HepG2 (cell line): ENCODE data around the gene KCND3. TPM values are rescaled to one million over a fixed set of nuclear protein-coding genes. Genes with fewer than 3 reads are reported as not detected.

Source experiments
- ATAC-seq: fragments of 200-7000 bp; cut with Tn5 transposase; 3 replicates; pipeline ENCODE4 v1.9.1; 2020; ENCODE audit warnings: mild to moderate bottlenecking, moderate library complexity
- BruUV-seq: library from RNA; stranded (reverse); fragments of 400-500 nt; replicated peaks from 2 replicates; lab custom pipeline; 2021; lab: Mats Ljungman, UMichigan
- CTCF ChIA-PET: fragments of 300-600 bp; formaldehyde crosslinking; extraction: SDS; loops from one replicate; lab custom pipeline; 2021; ENCODE audit warnings: low total read pairs, inconsistent platforms, low intra/inter-chr PET ratio; lab: Yijun Ruan, JAX
- POLR2A ChIA-PET: fragments of 350-600 bp; sonication (Branson Sonifier 250); formaldehyde crosslinking; loops from one replicate; lab custom pipeline; 2020; ENCODE audit warnings: antibody characterized with exemption, inconsistent platforms; lab: Yijun Ruan, JAX
- DNase-seq: peaks from one replicate; pipeline ENCODE4 v3.0.0-alpha.2; 2015; ENCODE audit warnings: low spot score
- FAIRE-seq: peaks from 3 replicates; lab custom pipeline; 2011; peaks lifted over from hg19 to GRCh38; lab: Jason Lieb, UNC
- H2AFZ ChIP-seq: one replicate; pipeline ENCODE4 v1.6.1; 2011; ENCODE audit warnings: low read length, inconsistent platforms
- H3K27ac ChIP-seq: fragments of 300-600 bp; 3 replicates; pipeline ENCODE4 v1.8.0; 2011; ENCODE audit warnings: mixed run types, mild to moderate bottlenecking, mixed read lengths, low read length, inconsistent platforms; ENCODE audit not compliant: insufficient read depth; ENCODE audit errors: extremely low read length
- H3K27me3 ChIP-seq, 2 experiments: fragments of 200-600 bp in 1 of 2; 2 replicates in 1 of 2; 3 replicates in 1 of 2; pipeline versions ENCODE4 v1.6.0 to v1.8.0; 2011; ENCODE audit warnings: low read length in 2 of 2, mild to moderate bottlenecking in 2 of 2, moderate library complexity in 2 of 2, inconsistent platforms in 1 of 2; ENCODE audit not compliant: insufficient read depth in 2 of 2, control insufficient read depth in 1 of 2
- H3K36me3 ChIP-seq, 2 experiments: fragments of 200-600 bp in 1 of 2; replicated peaks in 1 of 2; 2 replicates in 1 of 2; 3 replicates in 1 of 2; pipeline versions ENCODE4 v1.5.1 to v1.8.0; 2011; ENCODE audit warnings: low read length in 2 of 2, inconsistent platforms in 1 of 2; ENCODE audit not compliant: insufficient read depth in 2 of 2, control insufficient read depth in 1 of 2
- H3K4me1 ChIP-seq: 2 replicates; pipeline ENCODE4 v1.5.1; 2012; ENCODE audit warnings: low read length, inconsistent platforms; ENCODE audit not compliant: insufficient read depth
- H3K4me2 ChIP-seq: 2 replicates; pipeline ENCODE4 v1.6.0; 2011; ENCODE audit warnings: low read depth, low read length, inconsistent platforms
- H3K4me3 ChIP-seq, 3 experiments: fragments of 200-600 bp in 1 of 3; sonication (generic), shearing (Covaris generic) in 1 of 3; replicated peaks in 1 of 3; 2 replicates each; pipeline ENCODE4 v1.5.1; 2011 to 2016; ENCODE audit warnings: low read length in 3 of 3, inconsistent platforms in 2 of 3, low read depth in 2 of 3, mild to moderate bottlenecking in 2 of 3, control low read depth in 1 of 3, mixed read lengths in 1 of 3; ENCODE audit not compliant: insufficient read depth in 1 of 3
- H3K79me2 ChIP-seq: one replicate; pipeline ENCODE4 v1.6.1; 2011; ENCODE audit warnings: low read length, inconsistent platforms; ENCODE audit not compliant: insufficient read depth
- H3K9ac ChIP-seq: 2 replicates; pipeline ENCODE4 v1.6.0; 2011; ENCODE audit warnings: mild to moderate bottlenecking, low read depth, low read length, inconsistent platforms; ENCODE audit not compliant: insufficient read depth
- H3K9me3 ChIP-seq: 2 replicates; pipeline ENCODE4 v1.5.1; 2012; ENCODE audit warnings: mild to moderate bottlenecking, low read length
- H4K20me1 ChIP-seq: 2 replicates; pipeline ENCODE4 v1.6.0; 2011; ENCODE audit warnings: inconsistent platforms, mild to moderate bottlenecking, low read length, moderate library complexity; ENCODE audit not compliant: insufficient read depth
- ATF1 ChIP-seq: IDR thresholded peaks from 2 replicates; pipeline ENCODE4 v1.6.1; 2016; ENCODE audit warnings: mild to moderate bottlenecking, control low read depth
- BORCS8-MEF2B ChIP-seq: sonication (generic); formaldehyde crosslinking; IDR thresholded peaks from 2 replicates; pipeline ENCODE4 v1.8.0; 2022; ENCODE audit warnings: mild to moderate bottlenecking, missing genetic modification reagents
- NFKBIZ ChIP-seq: IDR thresholded peaks from 2 replicates; pipeline ENCODE4 v1.6.1; 2018; ENCODE audit warnings: missing genetic modification reagents, missing compliant biosample characterization
- NRL ChIP-seq: sonication (generic); formaldehyde crosslinking; IDR thresholded peaks from 2 replicates; pipeline ENCODE4 v1.5.0; 2020; ENCODE audit warnings: missing genetic modification reagents, mild to moderate bottlenecking, moderate library complexity, borderline replicate concordance
- SOX5 ChIP-seq: IDR thresholded peaks from 2 replicates; pipeline ENCODE4 v1.6.1; 2016; ENCODE audit warnings: borderline replicate concordance
- SUZ12 ChIP-seq: fragments of 150-350 bp; IDR thresholded peaks from 2 replicates; pipeline ENCODE4 v1.6.1; 2014; ENCODE audit warnings: low read depth, low read length
- TARDBP ChIP-seq: sonication (generic); formaldehyde crosslinking; IDR thresholded peaks from 2 replicates; pipeline ENCODE4 v1.8.0; 2022; ENCODE audit warnings: mild to moderate bottlenecking, missing genetic modification reagents
- ZNF607 ChIP-seq: sonication (generic); formaldehyde crosslinking; IDR thresholded peaks from 2 replicates; pipeline ENCODE4 v1.5.1; 2020; ENCODE audit warnings: missing genetic modification reagents, mild to moderate bottlenecking, borderline replicate concordance
- WGBS: methylation state at CpG from one replicate; pipeline ENCODE4 v1.1.6; 2017; ENCODE audit warnings: low lambda C conversion rate; 5-methylcytosine and 5-hydroxymethylcytosine counted together
- in situ Hi-C: cut with HindIII; loops from 2 replicates; pipeline ENCODE4 v1.10.0; 2017; ENCODE audit warnings: low pct_unique_long_range_greater_than_20kb; ENCODE audit not compliant: extremely low pct_ligation_motif_present
- intact Hi-C: fragments of 100-400 bp; cut with micrococcal nuclease; formaldehyde crosslinking; loops from one replicate; pipeline ENCODE4 v1.10.0; 2022; ENCODE audit not compliant: unreplicated experiment
- polyA plus RNA-seq, 8 experiments: library from polyadenylated mRNA; depleted of rRNA in 3 of 8; stranded (reverse) in 7 of 8; unstranded in 1 of 8; fragments of >200 nt; fragmentation: Illumina TruSeq in 4 of 8; extraction: Trizol in 4 of 8; gene quantifications; 2 replicates each; pipeline versions ENCODE4 v1.2.1 to v1.2.3, GENCODE V29; 2011 to 2016; ENCODE audit warnings: low read depth in 4 of 8, missing spikeins in 1 of 8, mixed read lengths in 1 of 8; ENCODE audit not compliant: insufficient read depth in 1 of 8
- total RNA-seq, 5 experiments: library from RNA; depleted of rRNA; stranded (reverse); fragments of >200 nt; fragmentation: Illumina TruSeq; extraction: Trizol; gene quantifications; 2 replicates each; pipeline ENCODE4 v1.2.3, GENCODE V29; 2016; ENCODE audit warnings: low read depth in 1 of 5
- TF ChIP-seq, protein P1 (sequence below): IDR thresholded peaks from 2 replicates; pipeline ENCODE4 v1.6.1; 2016
- TF ChIP-seq, protein P2 (sequence below): sonication (generic); formaldehyde crosslinking; IDR thresholded peaks from 2 replicates; pipeline ENCODE4 v1.4.0; 2020; ENCODE audit warnings: missing genetic modification reagents, borderline replicate concordance

Gene KCND3
- total and polyA plus RNA-seq, 2 of the 13 experiments (the other 11 are each of a cell fraction or from before 2014, with no cell fraction given) = 0.04 TPM; not detected in 1

DNA sequence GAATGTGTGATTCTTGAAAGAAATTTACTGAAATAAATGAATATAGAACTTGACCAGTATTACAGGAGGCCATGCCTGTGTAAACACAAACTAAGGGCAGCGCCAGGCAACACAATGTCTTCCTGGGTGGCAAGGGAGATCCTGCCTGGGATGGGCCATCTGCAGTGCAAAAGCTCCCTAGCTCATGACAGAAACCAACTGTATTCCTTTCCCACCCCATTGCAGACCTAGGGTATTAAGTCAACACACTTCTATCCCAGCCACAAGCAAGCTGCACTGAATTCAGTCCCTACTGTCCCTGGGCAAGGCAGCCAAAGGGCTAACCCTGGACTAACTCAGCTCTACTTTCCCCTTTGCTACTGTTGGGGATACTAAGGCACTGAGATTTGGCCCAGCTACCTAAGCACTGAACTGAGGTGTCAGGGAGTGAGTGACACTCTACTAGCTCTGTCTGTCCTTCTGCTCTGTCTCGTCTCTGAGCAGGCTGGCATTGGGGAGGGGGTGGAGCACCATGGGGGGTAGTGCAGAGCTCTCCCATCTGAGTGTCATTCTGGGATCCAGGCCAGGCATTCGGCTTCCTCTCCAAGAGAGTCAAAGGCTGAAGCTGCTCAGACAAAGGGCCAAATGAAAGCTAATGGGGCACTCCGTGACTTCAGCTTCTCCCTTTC, 252.8 kb downstream of the KCND3 start:
- BruUV-seq = no TSS peak
- no peak for FAIRE-seq
- no peak overlapping the region for H3K9ac ChIP-seq
- no peak overlapping the region for H3K27ac ChIP-seq
- CTCF ChIA-PET = no interaction called here
- POLR2A ChIA-PET = interaction anchor here (3.8 kb wide), 1 partner anchor 19 kb away, joined by 22 read pairs; the partner anchor contains the start of gene DDX20
- H3K4me3 ChIP-seq = no peak overlapping the region
- H3K36me3 ChIP-seq = no peaks in the 10 kb centered on the region
- in situ Hi-C loops = no loop called here
- no peak for DNase-seq
- ATAC-seq = no peak
- no peak for TF ChIP-seq BORCS8-MEF2B
- TF ChIP-seq ZNF607 (CRISPR knock-in tag) = no peak
- TF ChIP-seq NRL (CRISPR knock-in tag) = no peak
- TF ChIP-seq, protein P1, sequence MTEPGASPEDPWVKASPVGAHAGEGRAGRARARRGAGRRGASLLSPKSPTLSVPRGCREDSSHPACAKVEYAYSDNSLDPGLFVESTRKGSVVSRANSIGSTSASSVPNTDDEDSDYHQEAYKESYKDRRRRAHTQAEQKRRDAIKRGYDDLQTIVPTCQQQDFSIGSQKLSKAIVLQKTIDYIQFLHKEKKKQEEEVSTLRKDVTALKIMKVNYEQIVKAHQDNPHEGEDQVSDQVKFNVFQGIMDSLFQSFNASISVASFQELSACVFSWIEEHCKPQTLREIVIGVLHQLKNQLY (CRISPR knock-in tag) = no peak
- TF ChIP-seq SUZ12 = no peak
- no peak for TF ChIP-seq NFKBIZ (CRISPR knock-in tag)
- no peak for TF ChIP-seq SOX5 (CRISPR knock-in tag)
- TF ChIP-seq, protein P2, sequence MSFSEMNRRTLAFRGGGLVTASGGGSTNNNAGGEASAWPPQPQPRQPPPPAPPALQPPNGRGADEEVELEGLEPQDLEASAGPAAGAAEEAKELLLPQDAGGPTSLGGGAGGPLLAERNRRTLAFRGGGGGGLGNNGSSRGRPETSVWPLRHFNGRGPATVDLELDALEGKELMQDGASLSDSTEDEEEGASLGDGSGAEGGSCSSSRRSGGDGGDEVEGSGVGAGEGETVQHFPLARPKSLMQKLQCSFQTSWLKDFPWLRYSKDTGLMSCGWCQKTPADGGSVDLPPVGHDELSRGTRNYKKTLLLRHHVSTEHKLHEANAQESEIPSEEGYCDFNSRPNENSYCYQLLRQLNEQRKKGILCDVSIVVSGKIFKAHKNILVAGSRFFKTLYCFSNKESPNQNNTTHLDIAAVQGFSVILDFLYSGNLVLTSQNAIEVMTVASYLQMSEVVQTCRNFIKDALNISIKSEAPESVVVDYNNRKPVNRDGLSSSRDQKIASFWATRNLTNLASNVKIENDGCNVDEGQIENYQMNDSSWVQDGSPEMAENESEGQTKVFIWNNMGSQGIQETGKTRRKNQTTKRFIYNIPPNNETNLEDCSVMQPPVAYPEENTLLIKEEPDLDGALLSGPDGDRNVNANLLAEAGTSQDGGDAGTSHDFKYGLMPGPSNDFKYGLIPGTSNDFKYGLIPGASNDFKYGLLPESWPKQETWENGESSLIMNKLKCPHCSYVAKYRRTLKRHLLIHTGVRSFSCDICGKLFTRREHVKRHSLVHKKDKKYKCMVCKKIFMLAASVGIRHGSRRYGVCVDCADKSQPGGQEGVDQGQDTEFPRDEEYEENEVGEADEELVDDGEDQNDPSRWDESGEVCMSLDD (CRISPR knock-in tag) = no peak
- no peak for TF ChIP-seq TARDBP (CRISPR knock-in tag)
- no peak for TF ChIP-seq ATF1 (CRISPR knock-in tag)
- TF ChIP-seq, all 625 proteins: peak for 0
- peaks cover 86% of the 10 kb centered on the region for H3K4me1 ChIP-seq
- peaks cover 18% of the 10 kb centered on the region for H3K79me2 ChIP-seq
- H3K27me3 ChIP-seq = peaks cover 0 to 5% of the 10 kb centered on the region in 2 experiments; a peak in 1 of 5 replicates
- H3K9me3 ChIP-seq = no peaks in the 10 kb centered on the region
- no peak overlapping the region for H2AFZ ChIP-seq
- intact Hi-C loops = no loop called here
- peak overlapping the region; percentile 5; the same call in 1 of the 2 replicates for H3K4me2 ChIP-seq
- H4K20me1 ChIP-seq = no peaks in the 10 kb centered on the region
- 89% methylated on average over 2 of the region's 4 CpGs for WGBS
